Myocyte (in vitro differentiated cells): ENCODE data around the gene KRT75. TPM values are rescaled to one million over a fixed set of nuclear protein-coding genes. Genes with fewer than 3 reads are reported as not detected.
"Not testable (repeated sequence)": the region's sequence is repeated elsewhere in the genome, so short reads cannot be mapped to it uniquely, and the experiment has no call there.

Experiments
- DNase-seq: peaks from one replicate; pipeline ENCODE4 v3.0.0-alpha.2; 2012; ENCODE audit warnings: low read depth
- total RNA-seq: library from RNA; depleted of rRNA; stranded (reverse); fragments of >200 nt; gene quantifications from 2 replicates; pipeline ENCODE4 v1.2.3, GENCODE V29; 2014

KRT75 gene
- total RNA-seq, 1 donor from 2014 or later: not detected

- DNase-seq: no peak
Measured at GRCh38 chr12:52417740-52418139, 16.4 kb downstream of the KRT75 start.

- no peak for DNase-seq
Measured at GRCh38 chr12:52416795-52417194, 17.4 kb downstream of the KRT75 start.

GRCh38 chr12:52415870-52416750 is 18.1 kb downstream of the KRT75 start:
- DNase-seq: peak; percentile 62

- DNase-seq: no peak
Measured at GRCh38 chr12:52414936-52415335, 19.2 kb downstream of the KRT75 start.

- DNase-seq: no peak
Measured at GRCh38 chr12:52413782-52414345, 20.3 kb downstream of the KRT75 start.

GRCh38 chr12:52413202-52413601 is 21.0 kb downstream of the KRT75 start:
- no peak for DNase-seq

GRCh38 chr12:52411815-52412214 is 22.4 kb downstream of the KRT75 start:
- no peak for DNase-seq

GRCh38 chr12:52410589-52411248 is 23.5 kb downstream of the KRT75 start:
- not testable (repeated sequence) for DNase-seq

- no peak for DNase-seq
Measured at GRCh38 chr12:52407918-52408317, 26.3 kb downstream of the KRT75 start.

- no peak for DNase-seq
Measured at GRCh38 chr12:52405922-52406385, 28.2 kb downstream of the KRT75 start, which contains the start of gene KRT82. Gene KRT82, minus strand, starts transcription at chr12:52406335. Its CDS starts 58 bp downstream, at chr12:52406277.

- DNase-seq: no peak
Measured at GRCh38 chr12:52404951-52405350, 29.2 kb downstream of the KRT75 start.

- no peak for DNase-seq
Measured at GRCh38 chr12:52403561-52403960, 30.6 kb downstream of the KRT75 start.

- DNase-seq: no peak
Measured at GRCh38 chr12:52402873-52403540, 31.2 kb downstream of the KRT75 start.

- DNase-seq: no peak
Measured at GRCh38 chr12:52402377-52402776, 31.8 kb downstream of the KRT75 start.

GRCh38 chr12:52401926-52402325 is 32.2 kb downstream of the KRT75 start:
- no peak for DNase-seq

GRCh38 chr12:52401526-52401925 is 32.6 kb downstream of the KRT75 start:
- DNase-seq: no peak

- no peak for DNase-seq
Measured at GRCh38 chr12:52400906-52401305, 33.3 kb downstream of the KRT75 start.

GRCh38 chr12:52399756-52400155 is 34.4 kb downstream of the KRT75 start:
- DNase-seq: no peak

GRCh38 chr12:52398176-52398575 is 36.0 kb downstream of the KRT75 start:
- DNase-seq: no peak

GRCh38 chr12:52396656-52397055 is 37.5 kb downstream of the KRT75 start:
- DNase-seq: no peak

GRCh38 chr12:52395761-52396434 is 38.3 kb downstream of the KRT75 start:
- DNase-seq: no peak
